ENCODE data around the gene BMP3. TPM values are rescaled to one million over a fixed set of nuclear protein-coding genes. Genes with fewer than 3 reads are reported as not detected.

Gene BMP3
- total RNA-seq, 1 experiment from 2014 or later = not detected

DNA sequence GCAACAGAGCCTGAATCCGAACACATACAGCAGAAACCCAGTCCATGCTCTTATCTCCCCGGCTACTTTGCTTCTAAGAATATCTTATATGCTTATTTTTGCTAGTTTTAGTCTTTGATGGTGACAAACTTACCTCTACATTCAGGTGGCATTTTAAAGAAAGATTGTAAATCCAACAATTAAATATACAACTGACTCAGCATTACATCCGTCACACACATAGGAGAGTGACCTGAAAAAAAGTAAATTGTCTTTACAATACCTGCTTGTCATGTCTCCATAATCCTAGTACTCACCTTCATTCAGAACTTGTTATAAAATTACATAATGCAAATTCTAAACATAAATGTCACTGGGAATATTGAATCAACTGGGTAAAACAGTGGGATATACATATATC is 30.6 kb upstream of the BMP3 start:
- RAD21 ChIA-PET (ENCODE audit: low non-redundant PET in 1 of 2, low total read pairs in 2 of 2, uncharacterized antibody in 2 of 2, unreplicated experiment in 2 of 2) = no interaction called here
- ATAC-seq (no peak), DNase-seq (ENCODE audit: low read depth, low spot score) (no peak)
- H3K27ac ChIP-seq (ENCODE audit: low read depth, low read length) = no peak overlapping the region
- no peak overlapping the region for H2AFZ ChIP-seq (ENCODE audit: low read depth, low read length, poor library complexity, severe bottlenecking)
- CTCF ChIA-PET = no interaction called here
- no TSS peak for BruUV-seq (replicated peaks)
- H3K79me2 ChIP-seq (ENCODE audit: insufficient read depth, low read length) = no peaks in the 10 kb centered on the region
- H3K36me3 ChIP-seq (ENCODE audit: control insufficient read depth in 1 of 2, insufficient read depth in 2 of 2, low read length in 2 of 2) = no peaks in the 10 kb centered on the region
- H3K4me1 ChIP-seq (ENCODE audit: control insufficient read depth in 1 of 2, insufficient read depth in 2 of 2, low read length in 2 of 2) = no peaks in the 10 kb centered on the region
- intact Hi-C loops (cut with micrococcal nuclease) = no loop called here
- H3K4me3 ChIP-seq (replicated peaks in 1 of 2; ENCODE audit: low read depth in 1 of 2, low read length in 2 of 2) = no peak overlapping the region
- no peaks in the 10 kb centered on the region for H3K9me2 ChIP-seq (ENCODE audit: insufficient read depth)
- H3K4me2 ChIP-seq (ENCODE audit: low read length) = no peak overlapping the region
- peaks cover 4% of the 10 kb centered on the region; the same call in 1 of the 2 replicates for H3K27me3 ChIP-seq (ENCODE audit: insufficient read depth, low read length)
- no peak overlapping the region for H3K9ac ChIP-seq (ENCODE audit: low read length)
- POLR2A ChIA-PET = no interaction called here
- H4K20me1 ChIP-seq (ENCODE audit: insufficient read depth) = no peaks in the 10 kb centered on the region
- TF ChIP-seq, protein P1, sequence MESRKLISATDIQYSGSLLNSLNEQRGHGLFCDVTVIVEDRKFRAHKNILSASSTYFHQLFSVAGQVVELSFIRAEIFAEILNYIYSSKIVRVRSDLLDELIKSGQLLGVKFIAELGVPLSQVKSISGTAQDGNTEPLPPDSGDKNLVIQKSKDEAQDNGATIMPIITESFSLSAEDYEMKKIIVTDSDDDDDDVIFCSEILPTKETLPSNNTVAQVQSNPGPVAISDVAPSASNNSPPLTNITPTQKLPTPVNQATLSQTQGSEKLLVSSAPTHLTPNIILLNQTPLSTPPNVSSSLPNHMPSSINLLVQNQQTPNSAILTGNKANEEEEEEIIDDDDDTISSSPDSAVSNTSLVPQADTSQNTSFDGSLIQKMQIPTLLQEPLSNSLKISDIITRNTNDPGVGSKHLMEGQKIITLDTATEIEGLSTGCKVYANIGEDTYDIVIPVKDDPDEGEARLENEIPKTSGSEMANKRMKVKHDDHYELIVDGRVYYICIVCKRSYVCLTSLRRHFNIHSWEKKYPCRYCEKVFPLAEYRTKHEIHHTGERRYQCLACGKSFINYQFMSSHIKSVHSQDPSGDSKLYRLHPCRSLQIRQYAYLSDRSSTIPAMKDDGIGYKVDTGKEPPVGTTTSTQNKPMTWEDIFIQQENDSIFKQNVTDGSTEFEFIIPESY (IDR thresholded peaks at IDR 0.05; ENCODE audit: extremely low read depth, insufficient replicate concordance, low read length) = no peak
- TF ChIP-seq CBX3 (IDR thresholded peaks at IDR 0.05; ENCODE audit: low read depth) (no peak), JUND (IDR thresholded peaks at IDR 0.05) (no peak), SRF (IDR thresholded peaks at IDR 0.05; ENCODE audit: low read depth) (no peak), TCF7L2 (IDR thresholded peaks at IDR 0.05; ENCODE audit: borderline replicate concordance, extremely low read depth, insufficient read depth, insufficient read length) (no peak), SIN3A (IDR thresholded peaks at IDR 0.05; ENCODE audit: low read depth) (no peak), EZH2phosphoT487 (IDR thresholded peaks at IDR 0.05; ENCODE audit: borderline replicate concordance) (no peak), EZH2 (IDR thresholded peaks at IDR 0.05) (no peak)
- TF ChIP-seq, protein P2, sequence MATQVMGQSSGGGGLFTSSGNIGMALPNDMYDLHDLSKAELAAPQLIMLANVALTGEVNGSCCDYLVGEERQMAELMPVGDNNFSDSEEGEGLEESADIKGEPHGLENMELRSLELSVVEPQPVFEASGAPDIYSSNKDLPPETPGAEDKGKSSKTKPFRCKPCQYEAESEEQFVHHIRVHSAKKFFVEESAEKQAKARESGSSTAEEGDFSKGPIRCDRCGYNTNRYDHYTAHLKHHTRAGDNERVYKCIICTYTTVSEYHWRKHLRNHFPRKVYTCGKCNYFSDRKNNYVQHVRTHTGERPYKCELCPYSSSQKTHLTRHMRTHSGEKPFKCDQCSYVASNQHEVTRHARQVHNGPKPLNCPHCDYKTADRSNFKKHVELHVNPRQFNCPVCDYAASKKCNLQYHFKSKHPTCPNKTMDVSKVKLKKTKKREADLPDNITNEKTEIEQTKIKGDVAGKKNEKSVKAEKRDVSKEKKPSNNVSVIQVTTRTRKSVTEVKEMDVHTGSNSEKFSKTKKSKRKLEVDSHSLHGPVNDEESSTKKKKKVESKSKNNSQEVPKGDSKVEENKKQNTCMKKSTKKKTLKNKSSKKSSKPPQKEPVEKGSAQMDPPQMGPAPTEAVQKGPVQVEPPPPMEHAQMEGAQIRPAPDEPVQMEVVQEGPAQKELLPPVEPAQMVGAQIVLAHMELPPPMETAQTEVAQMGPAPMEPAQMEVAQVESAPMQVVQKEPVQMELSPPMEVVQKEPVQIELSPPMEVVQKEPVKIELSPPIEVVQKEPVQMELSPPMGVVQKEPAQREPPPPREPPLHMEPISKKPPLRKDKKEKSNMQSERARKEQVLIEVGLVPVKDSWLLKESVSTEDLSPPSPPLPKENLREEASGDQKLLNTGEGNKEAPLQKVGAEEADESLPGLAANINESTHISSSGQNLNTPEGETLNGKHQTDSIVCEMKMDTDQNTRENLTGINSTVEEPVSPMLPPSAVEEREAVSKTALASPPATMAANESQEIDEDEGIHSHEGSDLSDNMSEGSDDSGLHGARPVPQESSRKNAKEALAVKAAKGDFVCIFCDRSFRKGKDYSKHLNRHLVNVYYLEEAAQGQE (IDR thresholded peaks at IDR 0.05; ENCODE audit: low read depth) = no peak
- TF ChIP-seq, protein P3, sequence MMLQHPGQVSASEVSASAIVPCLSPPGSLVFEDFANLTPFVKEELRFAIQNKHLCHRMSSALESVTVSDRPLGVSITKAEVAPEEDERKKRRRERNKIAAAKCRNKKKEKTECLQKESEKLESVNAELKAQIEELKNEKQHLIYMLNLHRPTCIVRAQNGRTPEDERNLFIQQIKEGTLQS (IDR thresholded peaks at IDR 0.05) = no peak
- no peaks in the 10 kb centered on the region for H3K9me3 ChIP-seq (ENCODE audit: control insufficient read depth in 1 of 2, insufficient read depth in 1 of 2, low read depth in 1 of 2, low read length in 2 of 2)
